SK-N-SH treated with all-trans-retinoic acid at 6 μM for 48 hours (cell line): ENCODE results near the gene TBC1D2.

Source experiments
- ATAC-seq: fragments of 200-7000 bp; cut with Tn5 transposase; 3 replicates; pipeline ENCODE4 v1.9.1; 2020; ENCODE audit warnings: mild to moderate bottlenecking, moderate library complexity
- ARNTL ChIP-seq: fragments of 450-650 bp; formaldehyde crosslinking; IDR thresholded peaks from 2 replicates; pipeline ENCODE4 v1.5.0; 2020; ENCODE audit warnings: low read depth, mild to moderate bottlenecking, moderate library complexity, borderline replicate concordance
- BACH2 ChIP-seq: fragments of 250-450 bp; sonication (Bioruptor Pico); IDR thresholded peaks from 2 replicates; pipeline ENCODE4 v1.9.0; 2021; ENCODE audit warnings: mild to moderate bottlenecking, borderline replicate concordance
- CSDC2 ChIP-seq: fragments of 250-450 bp; sonication (Bioruptor Pico); IDR thresholded peaks from 2 replicates; pipeline ENCODE4 v1.5.0; 2020; ENCODE audit warnings: mild to moderate bottlenecking, moderate library complexity
- ESRRG ChIP-seq: fragments of 250-450 bp; sonication (Bioruptor Pico); IDR thresholded peaks from 2 replicates; pipeline ENCODE4 v1.6.1; 2021; ENCODE audit warnings: mild to moderate bottlenecking
- GLIS3 ChIP-seq: fragments of 250-450 bp; sonication (Bioruptor Pico); IDR thresholded peaks from 2 replicates; pipeline ENCODE4 v1.5.0; 2020; ENCODE audit warnings: mild to moderate bottlenecking, moderate library complexity
- ISL1 ChIP-seq: fragments of 250-450 bp; sonication (Bioruptor Pico); IDR thresholded peaks from 2 replicates; pipeline ENCODE4 v2.1.2; 2022; ENCODE audit warnings: mild to moderate bottlenecking, moderate library complexity
- OSR1 ChIP-seq: fragments of 250-450 bp; sonication (Bioruptor Pico); IDR thresholded peaks from 2 replicates; pipeline ENCODE4 v1.8.0; 2022; ENCODE audit warnings: moderate library complexity, mild to moderate bottlenecking, inconsistent platforms
- PPARA ChIP-seq: fragments of 250-450 bp; sonication (Bioruptor Pico); IDR thresholded peaks from 2 replicates; pipeline ENCODE4 v1.5.0; 2020; ENCODE audit warnings: mild to moderate bottlenecking, borderline replicate concordance
- RARB ChIP-seq: fragments of 250-450 bp; sonication (Bioruptor Pico); IDR thresholded peaks from 2 replicates; pipeline ENCODE4 v1.8.0; 2021; ENCODE audit warnings: mild to moderate bottlenecking, moderate library complexity
- SNAI2 ChIP-seq: fragments of 250-450 bp; sonication (Bioruptor Pico); IDR thresholded peaks from 2 replicates; pipeline ENCODE4 v1.5.0; 2020; ENCODE audit warnings: mild to moderate bottlenecking, moderate library complexity
- TCF4 ChIP-seq: fragments of 250-450 bp; sonication (Bioruptor Pico); IDR thresholded peaks from 2 replicates; pipeline ENCODE4 v1.8.0; 2021; ENCODE audit warnings: mild to moderate bottlenecking, moderate library complexity, borderline replicate concordance
- TOX ChIP-seq: fragments of 250-450 bp; sonication (Bioruptor Pico); IDR thresholded peaks from 2 replicates; pipeline ENCODE4 v1.8.0; 2021; ENCODE audit warnings: mild to moderate bottlenecking, moderate library complexity, borderline replicate concordance
- ZC3H10 ChIP-seq: fragments of 250-450 bp; sonication (Bioruptor Pico); IDR thresholded peaks from 2 replicates; pipeline ENCODE4 v1.5.1; 2021; ENCODE audit warnings: mild to moderate bottlenecking, moderate library complexity
- ZFP3 ChIP-seq: fragments of 250-450 bp; sonication (Bioruptor Pico); IDR thresholded peaks from 2 replicates; pipeline ENCODE4 v1.5.0; 2020; ENCODE audit warnings: mild to moderate bottlenecking, moderate library complexity
- ZFP30 ChIP-seq: fragments of 450-650 bp; formaldehyde crosslinking; IDR thresholded peaks from 2 replicates; pipeline ENCODE4 v1.5.0; 2022; ENCODE audit warnings: mild to moderate bottlenecking, moderate library complexity
- ZNF565 ChIP-seq: fragments of 450-650 bp; formaldehyde crosslinking; conservative IDR thresholded peaks from 2 replicates; pipeline ENCODE4 v1.5.0; 2020; ENCODE audit warnings: low read depth, mild to moderate bottlenecking, moderate library complexity
- ZNF8 ChIP-seq: fragments of 450-650 bp; formaldehyde crosslinking; IDR thresholded peaks from 2 replicates; pipeline ENCODE4 v1.5.0; 2020; ENCODE audit warnings: mild to moderate bottlenecking, moderate library complexity
- TF ChIP-seq, protein P1 (sequence below): fragments of 250-450 bp; sonication (Bioruptor Pico); IDR thresholded peaks from 2 replicates; pipeline ENCODE4 v1.8.0; 2021; ENCODE audit warnings: low read depth, mild to moderate bottlenecking, moderate library complexity, borderline replicate concordance
- TF ChIP-seq, protein P2 (sequence below): fragments of 250-450 bp; sonication (Bioruptor Pico); IDR thresholded peaks from 2 replicates; pipeline ENCODE4 v1.5.1; 2020; ENCODE audit warnings: low read depth, mild to moderate bottlenecking, moderate library complexity
- TF ChIP-seq, protein P3 (sequence below): fragments of 250-450 bp; sonication (Bioruptor Pico); IDR thresholded peaks from 2 replicates; pipeline ENCODE4 v1.8.0; 2020; ENCODE audit warnings: mild to moderate bottlenecking, moderate library complexity, borderline replicate concordance
- TF ChIP-seq, protein P4 (sequence below): fragments of 250-450 bp; sonication (Bioruptor Pico); IDR thresholded peaks from 2 replicates; pipeline ENCODE4 v1.5.0; 2020; ENCODE audit warnings: mild to moderate bottlenecking, moderate library complexity
- TF ChIP-seq, protein P5 (sequence below): fragments of 250-450 bp; sonication (Bioruptor Pico); IDR thresholded peaks from 2 replicates; pipeline ENCODE4 v1.5.1; 2021; ENCODE audit warnings: mild to moderate bottlenecking, moderate library complexity

Gene TBC1D2

DNA sequence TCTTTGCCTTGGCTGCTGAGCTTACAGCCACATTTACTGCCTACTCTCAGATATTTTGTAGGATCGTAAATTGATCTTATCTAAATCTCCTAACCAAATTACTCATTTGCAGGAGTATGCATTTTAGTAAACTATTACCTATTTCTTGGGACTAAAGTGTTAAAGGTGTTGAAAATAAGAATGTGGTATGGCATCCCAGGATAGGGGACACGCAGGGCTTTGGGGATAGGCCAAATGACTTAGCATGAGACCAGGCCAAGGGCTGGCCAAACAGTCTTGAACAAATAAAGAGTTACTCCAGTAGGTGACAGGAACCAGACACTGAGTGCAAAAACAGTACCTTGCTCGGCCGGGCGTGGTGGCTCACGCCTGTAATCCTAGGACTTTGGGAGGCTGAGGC is 25.1 kb downstream of the TBC1D2 start:
- no peak for ATAC-seq
- TF ChIP-seq, protein P1, sequence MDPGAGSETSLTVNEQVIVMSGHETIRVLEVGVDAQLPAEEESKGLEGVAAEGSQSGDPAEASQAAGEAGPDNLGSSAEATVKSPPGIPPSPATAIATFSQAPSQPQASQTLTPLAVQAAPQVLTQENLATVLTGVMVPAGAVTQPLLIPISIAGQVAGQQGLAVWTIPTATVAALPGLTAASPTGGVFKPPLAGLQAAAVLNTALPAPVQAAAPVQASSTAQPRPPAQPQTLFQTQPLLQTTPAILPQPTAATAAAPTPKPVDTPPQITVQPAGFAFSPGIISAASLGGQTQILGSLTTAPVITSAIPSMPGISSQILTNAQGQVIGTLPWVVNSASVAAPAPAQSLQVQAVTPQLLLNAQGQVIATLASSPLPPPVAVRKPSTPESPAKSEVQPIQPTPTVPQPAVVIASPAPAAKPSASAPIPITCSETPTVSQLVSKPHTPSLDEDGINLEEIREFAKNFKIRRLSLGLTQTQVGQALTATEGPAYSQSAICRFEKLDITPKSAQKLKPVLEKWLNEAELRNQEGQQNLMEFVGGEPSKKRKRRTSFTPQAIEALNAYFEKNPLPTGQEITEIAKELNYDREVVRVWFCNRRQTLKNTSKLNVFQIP (CRISPR knock-in tag) = no peak
- no peak for TF ChIP-seq CSDC2
- TF ChIP-seq, protein P2, sequence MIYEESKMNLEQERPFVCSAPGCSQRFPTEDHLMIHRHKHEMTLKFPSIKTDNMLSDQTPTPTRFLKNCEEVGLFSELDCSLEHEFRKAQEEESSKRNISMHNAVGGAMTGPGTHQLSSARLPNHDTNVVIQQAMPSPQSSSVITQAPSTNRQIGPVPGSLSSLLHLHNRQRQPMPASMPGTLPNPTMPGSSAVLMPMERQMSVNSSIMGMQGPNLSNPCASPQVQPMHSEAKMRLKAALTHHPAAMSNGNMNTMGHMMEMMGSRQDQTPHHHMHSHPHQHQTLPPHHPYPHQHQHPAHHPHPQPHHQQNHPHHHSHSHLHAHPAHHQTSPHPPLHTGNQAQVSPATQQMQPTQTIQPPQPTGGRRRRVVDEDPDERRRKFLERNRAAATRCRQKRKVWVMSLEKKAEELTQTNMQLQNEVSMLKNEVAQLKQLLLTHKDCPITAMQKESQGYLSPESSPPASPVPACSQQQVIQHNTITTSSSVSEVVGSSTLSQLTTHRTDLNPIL (CRISPR knock-in tag) = no peak
- no peak for TF ChIP-seq SNAI2 (CRISPR knock-in tag)
- no peak for TF ChIP-seq OSR1
- TF ChIP-seq PPARA (CRISPR knock-in tag) = no peak
- no peak for TF ChIP-seq BACH2
- TF ChIP-seq TCF4 = no peak

DNA sequence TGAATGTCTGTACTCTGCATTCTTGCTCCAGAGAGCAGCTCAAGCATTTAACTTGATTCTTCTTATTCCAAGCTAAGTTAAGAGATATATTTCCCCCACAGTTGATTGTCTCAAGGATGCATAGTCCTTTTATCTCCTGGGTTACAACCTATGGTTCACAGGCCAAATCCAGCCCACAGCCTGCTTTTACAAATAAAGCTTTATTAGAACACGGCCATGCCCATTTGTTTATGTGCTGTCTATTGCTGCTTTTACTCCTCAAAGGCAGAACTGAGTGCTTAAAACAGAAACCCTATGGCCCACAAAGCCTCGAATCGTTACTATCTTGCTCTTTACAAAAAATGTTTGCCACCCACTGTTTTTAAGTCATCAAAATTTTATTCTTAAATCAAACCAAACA is 25.8 kb downstream of the TBC1D2 start:
- no peak for ATAC-seq
- TF ChIP-seq, protein P1 (CRISPR knock-in tag) = no peak
- TF ChIP-seq, protein P3, sequence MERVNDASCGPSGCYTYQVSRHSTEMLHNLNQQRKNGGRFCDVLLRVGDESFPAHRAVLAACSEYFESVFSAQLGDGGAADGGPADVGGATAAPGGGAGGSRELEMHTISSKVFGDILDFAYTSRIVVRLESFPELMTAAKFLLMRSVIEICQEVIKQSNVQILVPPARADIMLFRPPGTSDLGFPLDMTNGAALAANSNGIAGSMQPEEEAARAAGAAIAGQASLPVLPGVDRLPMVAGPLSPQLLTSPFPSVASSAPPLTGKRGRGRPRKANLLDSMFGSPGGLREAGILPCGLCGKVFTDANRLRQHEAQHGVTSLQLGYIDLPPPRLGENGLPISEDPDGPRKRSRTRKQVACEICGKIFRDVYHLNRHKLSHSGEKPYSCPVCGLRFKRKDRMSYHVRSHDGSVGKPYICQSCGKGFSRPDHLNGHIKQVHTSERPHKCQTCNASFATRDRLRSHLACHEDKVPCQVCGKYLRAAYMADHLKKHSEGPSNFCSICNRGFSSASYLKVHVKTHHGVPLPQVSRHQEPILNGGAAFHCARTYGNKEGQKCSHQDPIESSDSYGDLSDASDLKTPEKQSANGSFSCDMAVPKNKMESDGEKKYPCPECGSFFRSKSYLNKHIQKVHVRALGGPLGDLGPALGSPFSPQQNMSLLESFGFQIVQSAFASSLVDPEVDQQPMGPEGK (CRISPR knock-in tag) = no peak
- no peak for TF ChIP-seq ZFP30 (CRISPR knock-in tag)
- TF ChIP-seq TOX (CRISPR knock-in tag) = no peak
- no peak for TF ChIP-seq GLIS3 (CRISPR knock-in tag)
- TF ChIP-seq ARNTL (CRISPR knock-in tag) = no peak
- TF ChIP-seq RARB (CRISPR knock-in tag) = no peak
- no peak for TF ChIP-seq ZC3H10
- TF ChIP-seq PPARA (CRISPR knock-in tag) = no peak
- TF ChIP-seq, protein P4, sequence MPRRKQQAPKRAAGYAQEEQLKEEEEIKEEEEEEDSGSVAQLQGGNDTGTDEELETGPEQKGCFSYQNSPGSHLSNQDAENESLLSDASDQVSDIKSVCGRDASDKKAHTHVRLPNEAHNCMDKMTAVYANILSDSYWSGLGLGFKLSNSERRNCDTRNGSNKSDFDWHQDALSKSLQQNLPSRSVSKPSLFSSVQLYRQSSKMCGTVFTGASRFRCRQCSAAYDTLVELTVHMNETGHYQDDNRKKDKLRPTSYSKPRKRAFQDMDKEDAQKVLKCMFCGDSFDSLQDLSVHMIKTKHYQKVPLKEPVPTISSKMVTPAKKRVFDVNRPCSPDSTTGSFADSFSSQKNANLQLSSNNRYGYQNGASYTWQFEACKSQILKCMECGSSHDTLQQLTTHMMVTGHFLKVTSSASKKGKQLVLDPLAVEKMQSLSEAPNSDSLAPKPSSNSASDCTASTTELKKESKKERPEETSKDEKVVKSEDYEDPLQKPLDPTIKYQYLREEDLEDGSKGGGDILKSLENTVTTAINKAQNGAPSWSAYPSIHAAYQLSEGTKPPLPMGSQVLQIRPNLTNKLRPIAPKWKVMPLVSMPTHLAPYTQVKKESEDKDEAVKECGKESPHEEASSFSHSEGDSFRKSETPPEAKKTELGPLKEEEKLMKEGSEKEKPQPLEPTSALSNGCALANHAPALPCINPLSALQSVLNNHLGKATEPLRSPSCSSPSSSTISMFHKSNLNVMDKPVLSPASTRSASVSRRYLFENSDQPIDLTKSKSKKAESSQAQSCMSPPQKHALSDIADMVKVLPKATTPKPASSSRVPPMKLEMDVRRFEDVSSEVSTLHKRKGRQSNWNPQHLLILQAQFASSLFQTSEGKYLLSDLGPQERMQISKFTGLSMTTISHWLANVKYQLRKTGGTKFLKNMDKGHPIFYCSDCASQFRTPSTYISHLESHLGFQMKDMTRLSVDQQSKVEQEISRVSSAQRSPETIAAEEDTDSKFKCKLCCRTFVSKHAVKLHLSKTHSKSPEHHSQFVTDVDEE (CRISPR knock-in tag) = no peak
- no peak for TF ChIP-seq CSDC2
- TF ChIP-seq ISL1 (CRISPR knock-in tag) = no peak

DNA sequence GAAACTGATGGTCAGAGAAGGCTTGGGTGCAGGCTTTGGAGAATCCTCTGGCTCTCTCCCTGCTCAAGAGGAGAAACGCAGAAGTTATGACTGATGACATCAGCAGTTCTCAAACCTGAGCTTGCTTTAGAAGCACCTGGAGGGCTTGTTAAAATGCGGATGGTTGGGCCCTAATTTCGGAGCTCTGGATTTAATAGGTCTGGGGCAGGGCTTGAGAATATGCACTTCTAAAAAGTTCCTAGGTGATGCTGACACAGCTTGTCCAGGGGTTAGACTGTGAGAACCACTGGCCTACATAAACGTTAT is 26.4 kb downstream of the TBC1D2 start:
- ATAC-seq = no peak
- TF ChIP-seq ESRRG (CRISPR knock-in tag) (no peak), BACH2 (no peak), ZFP3 (CRISPR knock-in tag) (no peak), PPARA (CRISPR knock-in tag) (no peak), ARNTL (CRISPR knock-in tag) (no peak), ZNF8 (no peak), TOX (CRISPR knock-in tag) (no peak), OSR1 (no peak), GLIS3 (CRISPR knock-in tag) (no peak), RARB (CRISPR knock-in tag) (no peak), ISL1 (CRISPR knock-in tag) (no peak), ZC3H10 (no peak), ZNF565 (no peak), ZFP30 (CRISPR knock-in tag) (no peak), SNAI2 (CRISPR knock-in tag) (no peak)
- TF ChIP-seq, protein P5, sequence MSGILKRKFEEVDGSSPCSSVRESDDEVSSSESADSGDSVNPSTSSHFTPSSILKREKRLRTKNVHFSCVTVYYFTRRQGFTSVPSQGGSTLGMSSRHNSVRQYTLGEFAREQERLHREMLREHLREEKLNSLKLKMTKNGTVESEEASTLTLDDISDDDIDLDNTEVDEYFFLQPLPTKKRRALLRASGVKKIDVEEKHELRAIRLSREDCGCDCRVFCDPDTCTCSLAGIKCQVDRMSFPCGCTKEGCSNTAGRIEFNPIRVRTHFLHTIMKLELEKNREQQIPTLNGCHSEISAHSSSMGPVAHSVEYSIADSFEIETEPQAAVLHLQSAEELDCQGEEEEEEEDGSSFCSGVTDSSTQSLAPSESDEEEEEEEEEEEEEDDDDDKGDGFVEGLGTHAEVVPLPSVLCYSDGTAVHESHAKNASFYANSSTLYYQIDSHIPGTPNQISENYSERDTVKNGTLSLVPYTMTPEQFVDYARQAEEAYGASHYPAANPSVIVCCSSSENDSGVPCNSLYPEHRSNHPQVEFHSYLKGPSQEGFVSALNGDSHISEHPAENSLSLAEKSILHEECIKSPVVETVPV (CRISPR knock-in tag) = no peak
- TF ChIP-seq, protein P3 (CRISPR knock-in tag) = no peak
